Measurements from ENCODE around the gene CDC37. TPM values are rescaled to one million over a fixed set of nuclear protein-coding genes. Genes with fewer than 3 reads are reported as not detected.
"Not testable (repeated sequence)": the region's sequence is repeated elsewhere in the genome, so short reads cannot be mapped to it uniquely, and the experiment has no call there.

Gene CDC37
- total and polyA plus RNA-seq, 2 experiments from 2014 or later, result 144 to 196 TPM

DNA sequence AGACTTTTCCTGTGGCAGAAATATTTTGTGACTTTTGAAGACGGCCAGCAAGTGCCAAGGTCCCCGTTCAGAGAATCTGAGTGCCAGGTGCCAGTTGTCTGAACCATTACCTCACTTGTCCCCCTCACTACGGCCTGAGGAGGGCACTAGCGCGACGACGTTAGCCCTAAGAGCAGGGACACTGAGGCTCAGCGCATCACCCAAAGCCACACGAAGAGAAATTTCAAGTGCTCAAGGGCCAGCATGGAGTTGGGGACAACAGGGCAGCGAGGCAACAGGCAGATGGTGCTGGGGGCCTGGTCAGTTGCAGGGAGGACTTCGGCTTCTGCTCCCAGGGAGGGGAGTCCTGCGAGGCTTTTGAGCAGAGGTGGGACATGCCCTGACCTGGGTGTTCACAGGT, 13.5 kb downstream of the CDC37 start:
- no peak overlapping the region for H3K4me3 ChIP-seq
- TF ChIP-seq, protein P1, sequence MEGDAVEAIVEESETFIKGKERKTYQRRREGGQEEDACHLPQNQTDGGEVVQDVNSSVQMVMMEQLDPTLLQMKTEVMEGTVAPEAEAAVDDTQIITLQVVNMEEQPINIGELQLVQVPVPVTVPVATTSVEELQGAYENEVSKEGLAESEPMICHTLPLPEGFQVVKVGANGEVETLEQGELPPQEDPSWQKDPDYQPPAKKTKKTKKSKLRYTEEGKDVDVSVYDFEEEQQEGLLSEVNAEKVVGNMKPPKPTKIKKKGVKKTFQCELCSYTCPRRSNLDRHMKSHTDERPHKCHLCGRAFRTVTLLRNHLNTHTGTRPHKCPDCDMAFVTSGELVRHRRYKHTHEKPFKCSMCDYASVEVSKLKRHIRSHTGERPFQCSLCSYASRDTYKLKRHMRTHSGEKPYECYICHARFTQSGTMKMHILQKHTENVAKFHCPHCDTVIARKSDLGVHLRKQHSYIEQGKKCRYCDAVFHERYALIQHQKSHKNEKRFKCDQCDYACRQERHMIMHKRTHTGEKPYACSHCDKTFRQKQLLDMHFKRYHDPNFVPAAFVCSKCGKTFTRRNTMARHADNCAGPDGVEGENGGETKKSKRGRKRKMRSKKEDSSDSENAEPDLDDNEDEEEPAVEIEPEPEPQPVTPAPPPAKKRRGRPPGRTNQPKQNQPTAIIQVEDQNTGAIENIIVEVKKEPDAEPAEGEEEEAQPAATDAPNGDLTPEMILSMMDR (IDR thresholded peaks at IDR 0.05; ENCODE audit: poor library complexity), result peak; percentile 8
- TF ChIP-seq EZH2 (IDR thresholded peaks at IDR 0.05; ENCODE audit: borderline replicate concordance), result no peak
- H3K27me3 ChIP-seq, result no peaks in the 10 kb centered on the region
- no peak for DNase-seq (ENCODE audit: low spot score)
- 78% methylated on average over 12 of the region's 12 CpGs for WGBS (ENCODE audit: low lambda C conversion rate, missing lambda C conversion rate)
- no peaks in the 10 kb centered on the region for H3K9me2 ChIP-seq (replicated peaks; ENCODE audit: insufficient read depth)
- H3K27ac ChIP-seq, result no peak overlapping the region
- H3K36me3 ChIP-seq (replicated peaks; ENCODE audit: insufficient read depth, low read depth), result no peaks in the 10 kb centered on the region
- H3K79me2 ChIP-seq, result no peaks in the 10 kb centered on the region
- no peaks in the 10 kb centered on the region for H3K4me1 ChIP-seq (ENCODE audit: insufficient read depth)
- H3K9me3 ChIP-seq (ENCODE audit: low read depth), result no peaks in the 10 kb centered on the region
- H2AFZ ChIP-seq, result no peak overlapping the region
- no peak overlapping the region for H3K4me2 ChIP-seq
- no peaks in the 10 kb centered on the region for H4K20me1 ChIP-seq (ENCODE audit: insufficient read depth, poor library complexity, severe bottlenecking)

DNA sequence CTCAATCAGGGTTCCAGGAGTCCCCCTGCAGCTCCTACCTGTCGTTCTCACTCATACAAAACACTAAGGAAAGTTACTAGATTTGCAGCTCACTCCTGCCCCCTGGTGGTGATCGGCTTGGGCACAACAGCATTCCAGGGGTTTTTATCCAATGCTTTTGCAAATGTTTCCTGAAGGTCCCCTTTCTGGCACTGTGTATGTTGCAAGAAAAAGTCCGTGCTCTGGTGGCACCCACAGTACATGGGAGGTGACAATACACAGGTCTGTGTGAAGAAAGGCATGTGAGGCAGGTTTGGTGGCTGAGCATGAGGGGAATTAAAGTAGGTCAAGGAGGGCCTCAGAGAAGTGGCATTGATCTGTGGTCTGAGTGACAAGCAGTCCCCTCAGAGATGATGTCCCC, 14.4 kb downstream of the CDC37 start:
- H3K4me2 ChIP-seq, result no peak overlapping the region
- H3K9me2 ChIP-seq (replicated peaks; ENCODE audit: insufficient read depth), result no peaks in the 10 kb centered on the region
- 0% methylated on average over 3 of the region's 3 CpGs for WGBS (ENCODE audit: low lambda C conversion rate, missing lambda C conversion rate)
- no peak overlapping the region for H3K4me3 ChIP-seq
- no peaks in the 10 kb centered on the region for H3K27me3 ChIP-seq
- DNase-seq (ENCODE audit: low spot score), result peak; percentile 88
- no peaks in the 10 kb centered on the region for H3K79me2 ChIP-seq
- no peaks in the 10 kb centered on the region for H3K4me1 ChIP-seq (ENCODE audit: insufficient read depth)
- no peaks in the 10 kb centered on the region for H3K36me3 ChIP-seq (replicated peaks; ENCODE audit: insufficient read depth, low read depth)
- H4K20me1 ChIP-seq (ENCODE audit: insufficient read depth, poor library complexity, severe bottlenecking), result no peaks in the 10 kb centered on the region
- TF ChIP-seq EZH2phosphoT487 (IDR thresholded peaks at IDR 0.05; ENCODE audit: low read depth, severe bottlenecking, unreplicated experiment) (no peak), EZH2 (IDR thresholded peaks at IDR 0.05; ENCODE audit: borderline replicate concordance) (no peak)
- TF ChIP-seq, protein P1 (IDR thresholded peaks at IDR 0.05; ENCODE audit: poor library complexity), result peak; percentile 96
- H3K27ac ChIP-seq, result no peak overlapping the region
- no peaks in the 10 kb centered on the region for H3K9me3 ChIP-seq (ENCODE audit: low read depth)
- no peak overlapping the region for H2AFZ ChIP-seq

DNA sequence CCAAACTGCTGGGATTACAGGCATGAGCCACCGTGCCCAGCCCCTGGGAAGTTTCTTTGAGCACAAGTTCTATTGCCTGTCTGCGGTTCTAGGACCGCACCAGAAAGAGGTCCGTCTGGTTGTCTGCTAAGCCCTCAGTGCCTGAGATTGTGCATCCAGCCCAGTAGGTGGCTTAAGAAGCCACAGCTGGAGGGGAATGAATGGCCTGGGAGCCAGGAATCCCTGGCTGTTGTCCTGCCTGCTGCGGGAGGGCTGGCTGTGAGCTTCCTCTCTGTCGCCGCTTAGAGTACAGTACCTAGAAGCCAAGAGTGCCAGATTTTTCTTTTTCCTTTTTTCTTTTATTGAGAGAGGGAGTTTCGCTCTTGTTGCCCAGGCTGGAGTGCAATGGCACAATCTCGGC, 18.8 kb downstream of the CDC37 start:
- DNase-seq (ENCODE audit: low spot score), result no peak

DNA sequence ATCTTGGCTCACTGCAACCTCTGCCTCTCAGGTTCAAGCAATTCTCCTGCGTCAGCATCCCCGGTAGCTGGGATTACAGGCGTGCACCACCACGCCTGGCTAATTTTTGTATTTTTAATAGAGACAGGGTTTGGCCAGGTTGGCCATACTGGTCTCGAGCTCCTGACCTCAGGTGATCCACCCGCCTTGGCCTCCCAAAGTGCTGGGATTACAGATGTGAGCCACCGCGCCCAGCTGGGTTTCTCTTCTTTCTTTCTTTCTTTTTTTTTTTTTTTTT, 20.2 kb downstream of the CDC37 start:
- not testable (repeated sequence) for H2AFZ ChIP-seq; DNase-seq (ENCODE audit: low spot score); H3K4me3 ChIP-seq; H3K27me3 ChIP-seq; H3K4me1 ChIP-seq (ENCODE audit: insufficient read depth); H3K9me3 ChIP-seq (ENCODE audit: low read depth); H3K4me2 ChIP-seq; H4K20me1 ChIP-seq (ENCODE audit: insufficient read depth, poor library complexity, severe bottlenecking); H3K27ac ChIP-seq; H3K36me3 ChIP-seq (replicated peaks; ENCODE audit: insufficient read depth, low read depth); H3K9me2 ChIP-seq (replicated peaks; ENCODE audit: insufficient read depth)
- 96% methylated on average over 8 of the region's 8 CpGs for WGBS (ENCODE audit: low lambda C conversion rate, missing lambda C conversion rate)
- H3K79me2 ChIP-seq, result peaks cover 13% of the 10 kb centered on the region

More for the DNA sequence above, 18.8 kb downstream of the CDC37 start:
- no peak overlapping the region for H3K4me2 ChIP-seq
- H3K9me2 ChIP-seq (replicated peaks; ENCODE audit: insufficient read depth), result no peaks in the 10 kb centered on the region
- H2AFZ ChIP-seq, result no peak overlapping the region
- no peaks in the 10 kb centered on the region for H3K27me3 ChIP-seq
- peaks cover 6% of the 10 kb centered on the region for H3K79me2 ChIP-seq
- 79% methylated on average over 9 of the region's 9 CpGs for WGBS (ENCODE audit: low lambda C conversion rate, missing lambda C conversion rate)
- no peaks in the 10 kb centered on the region for H3K9me3 ChIP-seq (ENCODE audit: low read depth)
- H3K4me3 ChIP-seq, result no peak overlapping the region
- TF ChIP-seq, protein P1 (IDR thresholded peaks at IDR 0.05; ENCODE audit: poor library complexity), result no peak
- TF ChIP-seq EZH2phosphoT487 (IDR thresholded peaks at IDR 0.05; ENCODE audit: low read depth, severe bottlenecking, unreplicated experiment) (no peak), EZH2 (IDR thresholded peaks at IDR 0.05; ENCODE audit: borderline replicate concordance) (no peak)
- no peak overlapping the region for H3K27ac ChIP-seq
- H3K36me3 ChIP-seq (replicated peaks; ENCODE audit: insufficient read depth, low read depth), result no peaks in the 10 kb centered on the region
- no peaks in the 10 kb centered on the region for H3K4me1 ChIP-seq (ENCODE audit: insufficient read depth)
- H4K20me1 ChIP-seq (ENCODE audit: insufficient read depth, poor library complexity, severe bottlenecking), result no peaks in the 10 kb centered on the region
